Superior temporal gyrus (tissue), 1 donor: ENCODE data around the gene MSH3.
"Not testable (repeated sequence)": the region's sequence is repeated elsewhere in the genome, so short reads cannot be mapped to it uniquely, and the experiment has no call there.

Experiments used
- DNase-seq: peaks from one replicate; pipeline ENCODE4 v3.0.0-alpha.2; 2016; ENCODE audit errors: extremely low spot score

Gene MSH3

DNA sequence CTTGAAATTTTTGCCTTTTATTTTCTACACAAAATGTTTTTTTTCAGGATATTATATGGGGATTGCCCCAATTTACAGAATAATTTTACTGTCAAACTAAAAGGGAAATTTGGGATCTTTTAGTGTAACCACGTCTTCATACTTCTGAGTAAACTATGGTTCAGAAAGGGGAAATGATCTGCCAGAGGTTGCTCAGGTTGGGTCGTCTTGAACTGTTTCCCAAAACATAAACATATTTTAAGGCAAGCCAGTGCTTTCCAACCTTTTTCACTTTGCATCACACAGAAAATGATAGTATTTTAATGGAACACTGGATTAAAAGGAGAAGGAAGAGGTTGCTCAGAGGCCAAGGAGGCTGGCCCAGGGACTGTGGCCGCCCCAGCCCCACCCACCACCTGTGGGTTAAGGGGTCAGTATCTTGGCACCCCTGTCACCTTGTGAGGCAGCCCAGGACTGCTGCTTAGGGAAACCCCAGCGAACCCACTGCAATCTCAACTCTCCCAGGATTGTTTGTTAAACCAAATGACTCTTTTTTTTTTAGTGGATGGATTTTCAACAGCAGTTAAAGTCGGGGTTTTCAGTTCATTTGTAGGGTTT is 143.1 kb downstream of the MSH3 start:
- DNase-seq: no peak

GRCh38 chr5:80798166-80798565 is 143.7 kb downstream of the MSH3 start:
- no peak for DNase-seq

GRCh38 chr5:80798633-80799032 is 144.2 kb downstream of the MSH3 start:
- no peak for DNase-seq

DNA sequence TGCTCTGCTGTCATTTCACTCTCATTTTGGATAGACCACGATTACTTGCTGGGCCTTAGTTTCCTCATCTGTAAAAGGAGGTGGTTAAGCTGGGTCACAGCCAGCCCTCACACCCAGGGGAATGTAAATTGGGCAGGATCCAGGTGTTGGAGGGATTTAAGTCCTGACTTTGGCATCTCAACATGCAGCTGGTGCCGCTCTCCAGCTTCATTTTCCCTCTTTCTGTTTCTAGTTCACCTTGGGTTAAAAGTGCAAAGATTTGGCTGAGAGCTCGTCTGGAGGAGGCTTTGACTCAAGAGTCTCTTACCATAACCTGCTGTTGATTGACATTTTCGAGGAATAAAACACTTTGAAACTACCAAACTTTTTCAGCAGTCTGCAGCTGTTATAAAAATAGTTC is 144.6 kb downstream of the MSH3 start:
- DNase-seq: no peak

DNA sequence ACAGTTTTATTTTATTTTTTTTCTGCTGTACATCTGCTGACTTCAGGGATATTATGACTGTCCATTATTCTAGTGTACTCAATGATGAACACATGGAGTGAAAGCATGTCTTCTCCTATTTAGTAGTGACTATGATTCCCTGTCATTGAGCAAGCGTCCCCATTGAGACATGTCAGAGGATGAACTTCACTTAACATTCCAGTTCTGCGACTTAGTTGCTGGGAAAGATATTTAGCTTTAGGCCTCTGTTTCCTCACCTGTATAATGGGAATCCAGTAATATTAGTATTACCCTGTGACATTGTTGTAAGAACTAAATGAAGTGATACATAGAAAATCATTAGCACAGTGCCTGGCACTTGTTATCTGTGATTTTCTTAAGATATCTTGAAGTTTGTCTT is 145.1 kb downstream of the MSH3 start:
- no peak for DNase-seq

DNA sequence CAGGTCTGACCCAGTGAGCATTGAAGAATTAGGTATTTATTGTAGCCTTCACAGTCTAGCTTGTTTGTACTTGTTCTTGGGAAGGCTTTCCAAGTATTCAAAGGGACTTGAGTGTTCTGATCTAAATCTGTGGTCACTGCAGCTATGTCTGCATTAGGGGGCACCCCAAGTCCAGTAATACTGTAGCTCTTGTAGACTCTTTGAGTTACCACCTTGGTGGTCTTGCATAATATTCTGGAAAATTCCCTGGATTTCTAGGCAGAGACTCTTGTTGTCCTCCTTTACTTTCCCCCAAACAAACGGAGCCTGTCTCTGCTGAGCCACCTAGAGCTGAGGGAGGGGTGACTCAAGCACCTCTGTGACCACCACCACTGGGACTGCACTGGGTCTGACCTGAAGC is 149.9 kb downstream of the MSH3 start:
- no peak for DNase-seq

DNA sequence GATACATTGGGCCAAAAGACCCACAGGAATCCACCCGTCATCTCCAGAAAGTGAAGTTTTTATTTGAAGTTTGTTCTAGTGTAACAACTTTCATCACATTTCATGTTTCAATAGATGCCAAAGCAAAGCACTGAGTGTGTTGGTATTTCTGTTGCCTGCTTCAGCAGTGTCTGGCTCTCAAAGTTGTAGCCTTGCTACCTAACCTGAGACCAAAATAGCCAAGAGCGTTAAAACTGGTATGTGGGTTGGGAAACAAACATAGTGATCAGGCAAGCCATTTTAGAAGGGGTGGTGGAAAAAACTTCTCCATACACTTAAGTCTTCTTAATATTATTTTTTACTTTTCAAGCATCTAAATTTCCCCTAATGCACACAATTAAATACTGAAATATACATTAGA is 150.6 kb downstream of the MSH3 start:
- DNase-seq: no peak

DNA sequence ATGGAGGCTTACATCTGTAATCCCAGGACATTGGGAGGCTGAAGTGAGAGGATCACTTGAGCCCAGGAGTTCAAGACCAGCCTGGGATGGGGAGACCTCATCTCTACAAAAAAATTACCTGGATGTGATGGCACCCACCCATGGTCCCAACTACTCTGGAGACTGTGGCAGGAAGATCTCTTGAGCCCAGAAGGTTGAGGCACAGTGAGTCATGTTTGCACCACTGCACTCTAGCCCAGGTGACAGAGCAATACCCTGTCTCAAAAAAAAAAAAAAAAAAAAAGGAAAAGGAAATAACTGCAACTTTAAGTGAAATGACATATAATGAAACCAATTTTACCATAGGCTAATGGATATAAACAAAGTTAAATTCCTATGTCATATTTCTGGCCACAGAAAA is 152.5 kb downstream of the MSH3 start:
- DNase-seq: no peak

DNA sequence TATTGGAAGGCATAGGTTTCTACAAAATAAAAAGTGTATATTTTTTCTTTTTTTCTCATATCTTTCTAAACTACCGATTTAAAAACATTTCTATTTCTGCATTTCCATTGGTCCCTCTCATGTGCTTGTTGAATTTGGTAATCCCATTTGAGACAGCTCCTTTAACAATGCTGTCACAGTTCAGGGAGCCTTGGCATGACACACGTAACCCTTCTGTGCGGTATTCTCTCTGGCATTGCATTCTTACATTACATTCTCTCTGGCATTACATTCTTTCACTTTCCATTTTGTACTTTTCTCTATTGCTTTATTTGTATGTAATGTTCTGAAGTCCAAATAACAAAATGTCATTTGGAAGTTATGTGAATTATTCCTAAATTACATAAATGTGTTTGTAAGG is 155.0 kb downstream of the MSH3 start:
- no peak for DNase-seq

- DNase-seq: no peak
Measured at GRCh38 chr5:80810425-80810824, 156.0 kb downstream of the MSH3 start.

- no peak for DNase-seq
Measured at GRCh38 chr5:80816590-80816989, 162.1 kb downstream of the MSH3 start.

DNA sequence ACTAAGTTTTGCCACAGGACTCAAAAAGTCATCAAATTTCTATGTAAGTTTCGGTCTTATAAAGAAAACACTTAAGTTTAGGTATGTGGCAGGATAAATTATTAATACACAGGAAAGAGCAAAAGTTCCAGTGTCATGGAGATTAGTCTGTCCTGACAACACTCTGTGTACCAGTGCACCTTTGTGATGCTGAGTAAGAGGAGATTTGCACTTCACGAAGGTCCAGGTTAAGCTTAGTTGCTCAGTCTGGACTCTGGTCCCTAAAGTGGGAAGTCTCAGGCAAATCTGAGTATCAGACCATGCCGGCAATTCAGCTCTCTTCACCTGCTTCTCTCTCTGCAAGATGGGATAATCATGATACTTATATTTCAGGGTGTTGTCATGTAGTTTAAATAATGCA is 166.2 kb downstream of the MSH3 start:
- no peak for DNase-seq

- DNase-seq: no peak
Measured at GRCh38 chr5:80822640-80823039, 168.2 kb downstream of the MSH3 start.

GRCh38 chr5:80824159-80824558 is 169.7 kb downstream of the MSH3 start:
- not testable (repeated sequence) for DNase-seq

DNA sequence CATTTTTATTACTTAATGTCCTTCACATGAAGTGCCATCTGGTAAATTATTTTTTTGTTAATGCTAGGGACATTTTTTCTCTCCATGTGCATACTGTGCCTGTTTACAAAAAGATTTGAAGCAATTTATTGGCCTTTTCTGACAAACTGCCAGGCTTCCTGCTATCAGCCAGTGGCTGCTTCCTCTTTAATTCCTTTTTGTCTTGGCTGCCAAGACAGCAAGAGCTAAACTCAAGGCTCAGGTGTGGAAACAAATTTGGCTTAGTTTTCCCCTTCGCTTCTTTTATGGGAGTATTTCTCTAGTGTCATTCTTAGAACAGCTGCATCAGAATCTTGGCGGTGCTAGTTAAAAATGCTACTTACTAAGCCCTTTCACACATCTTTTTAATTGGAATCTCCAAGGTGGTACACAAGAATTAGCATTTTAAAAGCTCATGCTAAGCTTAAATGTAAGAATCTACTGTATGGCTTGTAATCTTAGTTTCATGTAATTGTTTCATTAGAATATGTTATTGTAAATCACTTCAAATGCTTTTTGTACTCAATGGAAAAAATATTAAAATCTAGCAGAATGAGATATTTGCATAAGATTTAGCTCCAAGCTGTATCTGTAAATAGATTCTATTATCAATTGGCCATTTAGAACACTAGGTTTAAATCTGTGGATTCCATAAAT is 171.5 kb downstream of the MSH3 start:
- no peak for DNase-seq

- DNase-seq: no peak
Measured at GRCh38 chr5:80834710-80835109, 180.3 kb downstream of the MSH3 start.

DNA sequence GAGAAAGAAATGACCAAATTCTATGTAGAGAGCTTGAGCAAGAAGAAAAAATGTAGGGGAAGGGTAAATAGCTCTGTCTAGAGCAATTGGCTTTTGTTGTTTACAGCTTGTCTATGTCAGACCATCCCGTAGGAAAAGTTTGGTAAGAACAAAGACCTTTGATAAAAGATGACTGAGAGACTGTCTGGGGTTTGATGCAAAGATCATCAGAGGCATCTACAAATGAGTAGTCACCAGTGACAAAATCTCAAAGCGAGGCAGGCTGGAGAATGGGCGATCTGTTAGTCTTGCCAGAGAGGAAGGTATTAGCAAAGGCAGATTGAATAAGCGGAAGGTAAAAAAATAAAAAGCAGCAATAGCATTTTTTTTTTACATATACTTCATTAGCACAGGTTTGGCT is 180.7 kb downstream of the MSH3 start:
- no peak for DNase-seq

GRCh38 chr5:80837679-80838078 is 183.2 kb downstream of the MSH3 start:
- DNase-seq: no peak

- not testable (repeated sequence) for DNase-seq
Measured at GRCh38 chr5:80841026-80841797, 186.8 kb downstream of the MSH3 start.

DNA sequence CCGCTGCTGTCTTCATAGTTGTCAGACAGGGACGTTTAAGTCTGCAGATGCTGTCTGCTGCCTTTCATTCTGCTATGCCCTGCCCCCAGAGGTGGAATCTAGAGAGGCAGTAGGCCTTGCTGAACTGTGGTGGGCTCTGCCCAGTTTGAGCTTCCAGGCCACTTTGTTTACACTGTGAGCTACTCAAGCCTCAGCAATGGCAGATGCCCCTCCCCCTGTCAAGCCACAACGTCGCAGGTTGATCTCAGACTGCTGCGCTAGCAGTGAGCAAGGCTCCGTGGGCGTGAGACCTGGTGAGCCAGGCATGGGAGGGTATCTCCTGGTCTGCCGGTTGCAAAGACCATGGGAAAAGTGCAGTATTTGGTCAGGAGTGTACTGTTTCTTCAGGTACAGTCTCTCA is 192.0 kb downstream of the MSH3 start:
- DNase-seq: not testable (repeated sequence)

GRCh38 chr5:80850168-80850567 is 195.7 kb downstream of the MSH3 start:
- DNase-seq: not testable (repeated sequence)

DNA sequence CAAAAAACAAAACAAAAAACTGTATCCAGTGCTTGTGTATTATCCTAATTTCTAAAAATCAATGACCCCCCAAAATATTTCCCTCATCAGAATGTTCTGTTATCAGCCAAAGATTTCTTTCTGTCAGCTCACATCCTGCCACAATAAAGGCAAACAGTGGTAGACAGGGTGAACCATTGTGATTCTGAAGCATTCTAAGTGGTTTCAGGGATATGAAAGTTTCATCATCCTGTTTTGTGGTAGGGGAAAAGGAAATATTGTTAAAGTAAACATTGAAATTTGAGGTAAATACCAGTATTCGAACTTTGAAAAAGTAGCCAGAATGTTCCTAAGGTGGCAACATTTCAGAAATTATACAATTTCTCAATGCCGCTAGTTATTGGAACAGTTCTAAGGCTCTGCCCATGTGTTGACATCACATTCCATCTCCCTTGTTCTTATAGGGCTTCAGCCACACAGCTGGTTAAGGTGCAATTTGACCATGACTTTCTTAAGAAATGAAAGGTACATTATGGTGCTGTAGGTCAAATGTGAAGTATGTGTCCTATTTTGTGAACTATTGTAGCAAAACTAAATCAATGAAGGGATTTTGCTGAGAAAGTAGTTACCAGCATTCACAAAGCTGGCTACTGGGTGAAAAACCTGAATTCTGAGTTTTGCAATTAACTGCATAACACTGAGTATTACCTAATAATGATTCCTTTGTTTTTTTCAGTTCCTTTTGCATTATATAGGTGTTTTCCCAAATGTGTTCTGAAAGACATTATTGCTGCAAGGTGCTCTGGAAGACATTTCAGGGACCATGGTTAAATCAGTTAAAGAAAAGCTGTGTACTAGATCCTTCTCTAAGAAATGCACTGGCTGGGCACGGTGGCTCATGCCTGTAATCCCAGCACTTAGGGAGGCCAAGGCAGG is 198.1 kb downstream of the MSH3 start:
- DNase-seq: no peak
